Dedifferentiated amniotic fluid mesenchymal stem cell (primary cell): ENCODE measurements around the gene SORCS2.

ENCODE experiments used
- DNase-seq: peaks from one replicate; pipeline ENCODE4 v3.0.0-alpha.2; 2016; ENCODE audit errors: extremely low spot score

The SORCS2 gene

DNA sequence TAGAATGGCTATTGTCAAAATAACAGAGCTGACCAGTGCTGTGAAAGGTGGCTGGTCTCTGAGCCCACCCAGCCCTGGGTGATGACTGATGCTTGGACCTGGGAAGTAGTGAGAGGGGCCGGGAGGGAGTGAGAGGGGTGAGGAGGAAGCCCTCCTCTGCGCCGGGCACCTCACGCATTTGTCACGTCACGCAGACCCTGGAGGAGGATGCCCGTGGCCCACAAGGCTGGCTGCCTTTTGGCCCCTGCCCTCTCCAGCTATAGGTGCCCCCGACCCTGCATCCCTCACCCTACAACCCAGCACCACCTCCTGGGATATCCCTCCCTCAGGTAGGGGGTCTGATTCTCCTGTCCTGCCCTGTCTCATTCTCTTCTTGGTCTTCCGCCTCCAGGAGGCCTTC is 539.9 kb downstream of the SORCS2 start:
- no peak for DNase-seq

DNA sequence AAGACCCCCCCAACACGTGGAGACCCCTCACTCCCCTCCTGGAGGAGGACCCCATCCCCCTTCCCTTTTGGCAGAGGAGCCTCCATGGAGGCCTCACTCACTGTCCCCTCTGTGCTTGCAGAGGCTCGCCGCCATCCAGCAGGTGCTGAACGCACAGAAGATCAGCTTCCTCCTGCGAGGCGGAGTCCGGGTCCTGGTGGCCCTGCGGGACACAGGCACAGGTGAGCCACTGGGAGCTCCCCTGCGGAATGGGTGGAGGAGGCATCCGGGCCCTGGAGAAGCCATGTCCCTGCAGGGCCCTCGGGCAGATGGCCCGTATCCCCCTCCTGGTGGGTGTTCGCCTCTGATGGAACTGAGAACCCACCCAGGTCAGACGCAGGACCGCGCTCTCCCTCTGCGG is 540.9 kb downstream of the SORCS2 start:
- DNase-seq = no peak

- DNase-seq = no peak
These were observed 541.7 kb downstream of the SORCS2 start for GRCh38 chr4:7733801-7734650.

DNA sequence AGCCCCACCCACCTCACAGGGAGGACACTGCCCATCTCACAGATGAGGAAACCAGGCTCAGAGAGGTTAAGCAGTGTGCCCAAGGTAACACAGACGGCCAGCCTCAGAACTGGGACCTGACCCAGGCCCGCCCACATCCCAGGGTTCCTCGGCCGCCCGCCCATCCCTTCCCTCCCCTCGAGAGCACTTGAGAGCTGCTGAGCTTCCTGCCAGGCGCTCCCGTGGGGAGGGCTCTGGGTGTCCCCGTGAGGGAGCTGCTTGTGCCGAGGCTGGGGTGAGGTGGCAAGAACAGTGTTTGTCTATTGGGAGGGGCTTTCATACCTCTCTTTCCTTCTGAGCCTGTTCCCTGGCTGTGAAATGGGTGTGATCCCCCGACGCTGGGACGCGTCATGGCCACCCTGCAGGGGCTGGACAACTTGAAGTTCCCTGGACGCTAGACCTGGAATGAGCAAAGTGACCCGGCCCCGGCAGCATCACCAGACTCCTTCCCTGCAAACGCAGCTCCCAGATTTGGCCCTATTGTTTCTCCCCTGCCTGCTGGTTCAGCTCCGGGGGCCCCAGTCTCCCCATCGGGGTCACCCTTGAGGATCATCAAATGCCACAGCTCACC is 542.4 kb downstream of the SORCS2 start:
- DNase-seq = no peak

DNA sequence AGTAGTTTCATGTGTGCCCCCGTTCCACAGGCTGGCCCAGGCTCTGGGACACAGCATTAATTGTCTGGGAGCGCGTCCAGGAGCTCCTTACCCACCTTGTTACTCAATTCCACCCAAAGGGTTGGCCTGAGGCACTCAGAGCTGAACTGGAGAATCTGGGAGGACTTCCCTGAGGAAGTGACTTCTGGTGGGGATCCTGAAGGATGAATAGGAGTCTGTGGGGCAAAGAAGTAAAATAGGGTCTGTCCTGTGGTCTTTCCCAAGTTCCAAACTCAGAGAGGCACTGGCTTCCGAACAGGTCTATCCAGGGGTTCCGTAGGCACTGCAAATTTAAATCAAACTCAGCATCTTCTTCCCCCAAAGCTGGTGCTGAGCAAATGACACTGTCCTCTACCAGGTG is 543.1 kb downstream of the SORCS2 start:
- DNase-seq = no peak

- no peak for DNase-seq
These were observed 543.6 kb downstream of the SORCS2 start for GRCh38 chr4:7735961-7736360.

GRCh38 chr4:7736436-7737267 is 544.3 kb downstream of the SORCS2 start:
- no peak for DNase-seq

GRCh38 chr4:7737268-7737645 is 544.9 kb downstream of the SORCS2 start:
- DNase-seq = no peak

DNA sequence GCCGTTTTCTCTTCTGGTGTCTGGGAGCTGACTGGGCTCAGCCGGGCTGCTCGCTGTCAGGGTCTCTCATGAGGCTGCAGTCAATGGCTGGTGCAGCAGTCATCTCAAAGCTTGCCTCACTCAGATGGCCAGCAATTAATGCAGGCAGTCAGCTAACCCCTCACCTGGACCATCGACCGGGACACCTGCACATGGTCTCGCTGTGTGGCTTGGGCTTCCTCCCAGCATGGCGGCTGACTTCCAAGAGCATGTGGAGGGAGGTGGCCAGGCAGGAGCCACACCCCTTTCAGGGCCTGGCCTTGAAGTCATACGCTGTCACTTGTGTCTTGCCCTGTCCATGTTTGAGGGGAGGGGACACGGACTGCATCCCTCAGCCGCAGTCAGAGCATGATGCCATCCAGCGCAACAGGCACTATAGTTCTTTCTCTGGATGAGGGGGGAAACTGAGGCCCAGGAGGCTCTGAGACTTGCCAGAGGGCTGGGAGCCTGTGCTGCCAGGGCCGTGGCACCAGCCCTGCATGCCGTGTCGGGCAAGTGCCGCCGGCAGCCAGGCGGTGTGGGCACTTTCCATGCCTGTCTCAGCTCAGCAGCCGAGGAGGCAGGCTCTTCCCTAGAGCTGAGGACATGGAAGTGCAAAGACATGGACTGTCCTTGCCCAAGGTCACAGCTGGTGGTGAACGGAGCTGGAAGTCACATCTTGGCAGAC is 545.6 kb downstream of the SORCS2 start:
- no peak for DNase-seq

DNA sequence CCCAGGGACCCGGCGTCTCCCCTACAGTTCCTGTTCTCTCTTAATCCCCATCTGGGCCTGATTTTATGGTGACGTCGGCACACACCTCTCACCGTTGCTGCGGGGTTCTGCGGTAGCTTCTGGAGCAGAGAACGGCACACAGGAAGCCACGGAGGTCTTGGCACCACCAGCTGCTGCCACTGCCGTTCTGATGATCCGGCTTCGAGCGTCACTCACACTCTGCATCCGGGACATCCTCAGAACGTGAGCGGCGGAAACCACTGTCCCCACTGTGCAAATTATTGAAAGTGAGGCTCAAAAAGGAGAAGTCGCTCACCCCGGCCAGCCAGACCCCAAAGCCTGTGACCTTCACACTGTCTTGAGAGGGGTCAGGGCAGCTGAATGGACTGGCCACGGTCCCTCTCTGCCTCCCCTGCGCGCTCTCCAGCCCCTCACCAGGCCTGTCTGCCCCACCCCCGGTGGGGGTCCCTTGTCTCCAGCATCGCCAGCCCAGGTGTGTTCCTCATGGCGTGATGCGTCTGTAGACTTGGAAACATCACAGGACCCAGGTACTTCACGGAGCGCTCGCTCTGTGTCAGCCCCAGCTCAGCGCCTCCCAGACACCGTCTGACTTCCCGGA is 546.2 kb downstream of the SORCS2 start:
- no peak for DNase-seq

DNA sequence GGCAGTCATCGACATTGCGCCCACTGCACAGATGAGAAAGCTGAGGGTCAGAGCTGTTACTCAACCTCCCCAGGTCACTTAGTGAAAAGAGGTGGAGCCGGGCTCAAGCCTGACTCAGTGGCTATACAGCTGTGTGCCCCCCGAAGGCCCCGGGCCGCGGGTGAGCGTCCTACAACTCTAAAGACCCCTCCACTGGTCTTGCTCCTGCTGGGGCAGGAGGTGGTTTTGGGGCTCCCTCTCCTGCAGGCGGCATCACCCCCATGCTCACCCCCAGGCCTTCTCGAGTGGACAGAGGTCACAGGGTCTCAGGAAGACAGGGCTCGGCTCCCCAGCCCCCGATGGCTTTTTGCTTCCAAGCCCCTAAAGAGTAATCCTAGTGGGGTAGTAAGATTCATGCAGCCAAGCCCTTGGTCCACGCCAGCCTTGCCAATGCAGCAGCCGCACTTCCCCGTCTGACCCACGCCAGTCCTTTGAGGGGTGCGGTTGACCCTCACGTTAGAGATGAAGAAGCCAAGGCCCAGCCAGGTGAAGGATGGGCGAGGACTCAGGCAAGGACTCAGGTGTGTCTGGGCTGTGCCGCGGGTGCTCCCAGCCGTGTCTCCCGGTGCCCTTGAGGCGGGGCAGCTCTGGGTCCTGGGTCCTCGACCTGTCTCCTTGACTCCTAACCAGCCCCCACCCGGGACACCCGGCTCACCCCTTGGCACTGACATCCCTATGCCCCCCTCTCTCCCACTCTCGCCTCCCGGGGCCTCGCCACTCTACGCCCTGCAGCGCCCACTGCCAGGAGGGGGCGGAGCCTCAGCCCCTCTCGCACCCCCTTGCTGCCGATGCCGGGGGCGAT is 547.0 kb downstream of the SORCS2 start:
- no peak for DNase-seq

GRCh38 chr4:7739918-7740865 is 547.9 kb downstream of the SORCS2 start:
- no peak for DNase-seq

GRCh38 chr4:7740866-7741525 is 548.7 kb downstream of the SORCS2 start:
- no peak for DNase-seq

- no peak for DNase-seq
These were observed 549.8 kb downstream of the SORCS2 start for GRCh38 chr4:7741946-7742806.

DNA sequence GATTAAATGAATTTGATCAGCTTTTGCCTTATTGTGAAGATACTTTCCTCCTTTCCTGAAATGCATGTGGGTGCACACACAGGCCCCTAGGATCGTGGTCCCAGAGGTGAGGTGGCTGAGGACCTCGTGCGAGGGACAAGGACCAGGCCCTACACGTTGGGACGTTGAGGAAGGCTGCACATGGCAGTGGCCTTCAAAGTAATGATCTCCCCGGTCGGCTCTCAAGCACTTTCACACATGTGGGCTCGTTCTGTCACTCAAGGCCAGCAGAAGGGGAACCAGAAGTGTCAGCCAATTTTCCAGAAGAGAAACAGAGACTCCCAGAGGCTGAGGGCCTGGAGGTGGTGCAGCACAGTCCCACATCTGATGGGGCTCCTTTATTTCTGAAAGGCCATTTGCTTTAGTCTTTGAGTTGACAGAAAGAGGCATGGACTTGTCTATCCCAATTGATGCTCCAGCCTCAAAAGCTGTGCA is 550.5 kb downstream of the SORCS2 start:
- DNase-seq = no peak

- no peak for DNase-seq
These were observed 551.9 kb downstream of the SORCS2 start for GRCh38 chr4:7744142-7744804.

DNA sequence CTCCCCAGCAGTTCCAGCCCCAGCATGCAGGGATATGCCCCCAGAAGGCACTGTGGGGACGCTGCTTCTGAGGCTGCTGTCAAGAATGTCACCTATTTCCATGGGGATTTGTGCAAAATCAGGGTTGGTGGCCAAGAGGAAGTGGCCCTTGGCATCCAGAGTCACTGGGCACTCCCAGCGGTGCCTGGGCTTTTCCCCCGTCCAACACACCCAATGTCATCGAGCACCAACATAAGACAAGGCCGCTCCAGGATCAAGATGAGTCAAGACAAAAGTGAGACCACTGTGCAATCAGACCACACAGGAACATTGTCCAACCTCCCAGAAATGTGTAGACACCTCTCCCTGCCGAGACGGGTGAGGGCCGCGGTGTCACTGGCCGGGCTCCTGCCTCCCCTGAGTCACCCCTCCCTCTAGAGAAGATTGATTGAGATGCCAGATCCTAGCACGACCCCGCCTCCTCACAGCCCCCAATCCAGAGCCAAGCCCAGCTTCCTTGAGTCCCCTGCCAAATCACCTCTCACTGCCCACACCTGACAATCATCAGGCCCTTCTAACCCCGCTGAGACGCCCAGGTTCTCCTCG is 553.1 kb downstream of the SORCS2 start:
- no peak for DNase-seq
